ENCODE data around the gene CEP170B.
"Not testable (repeated sequence)": the region's sequence is repeated elsewhere in the genome, so short reads cannot be mapped to it uniquely, and the experiment has no call there.

CEP170B gene

DNA sequence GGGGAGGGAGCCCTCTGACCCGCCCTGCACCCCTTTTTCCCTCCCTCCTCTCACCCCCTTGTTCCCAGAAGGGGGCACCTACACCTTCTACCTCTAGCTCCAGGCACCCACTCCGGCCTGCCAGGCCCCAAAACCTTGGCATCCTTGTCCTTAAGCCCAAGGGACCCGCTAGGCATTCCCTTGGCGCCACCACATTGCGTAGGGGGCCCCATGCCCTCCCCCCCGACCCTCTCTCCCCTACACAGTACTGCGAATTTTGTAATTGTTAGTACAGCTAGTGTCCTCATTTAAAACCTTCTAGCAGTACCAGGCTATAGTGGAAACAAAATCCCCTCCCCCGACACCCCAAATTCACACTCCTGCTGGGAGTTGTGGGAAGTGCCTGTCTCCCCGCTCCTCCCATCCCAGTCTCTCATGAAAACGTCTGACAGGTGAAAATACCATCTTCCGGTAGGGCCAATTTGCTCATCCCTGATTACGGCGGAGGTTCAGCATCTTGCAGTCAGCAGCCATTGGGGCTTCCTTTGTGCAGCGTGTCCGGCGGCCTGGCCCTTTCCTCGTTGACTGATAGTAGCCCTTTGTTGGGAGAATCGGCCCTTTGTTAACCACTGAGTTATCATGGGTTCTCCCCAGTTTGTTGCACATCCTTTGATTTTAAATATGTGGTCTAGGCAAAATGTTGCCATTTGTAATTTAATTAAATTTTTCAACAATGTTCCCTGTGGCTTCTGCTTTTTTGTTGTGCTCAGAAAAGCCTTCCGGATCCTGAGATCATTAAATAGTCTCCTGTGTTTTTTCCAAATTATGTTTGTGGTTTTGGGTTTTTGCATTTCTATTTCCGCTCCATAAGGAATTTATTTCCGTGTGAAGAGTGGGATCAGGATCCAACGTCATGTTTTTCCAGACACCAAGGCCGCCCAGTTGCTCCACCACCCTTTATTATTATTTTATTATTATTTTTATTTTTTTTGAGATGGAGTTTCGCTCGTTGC lies 7.9 kb upstream of the CEP170B start:
- Histone ChIP-seq H3K79me2 (ENCODE audit: insufficient read depth, low read length) (no peaks in the 10 kb centered on the region), H3K9ac (ENCODE audit: low read depth, low read length, poor library complexity, severe bottlenecking) (no peak overlapping the region), H3K27me3 (ENCODE audit: insufficient read depth, low read length, poor library complexity, severe bottlenecking) (no peaks in the 10 kb centered on the region), H3K4me1 (ENCODE audit: insufficient read depth, low read length, poor library complexity, severe bottlenecking) (no peaks in the 10 kb centered on the region), H3K9me2 (replicated peaks; ENCODE audit: low read depth, low read length) (no peaks in the 10 kb centered on the region), H3F3A (ENCODE audit: low read depth) (no peaks in the 10 kb centered on the region), H4K20me1 (ENCODE audit: insufficient read depth, low read length, poor library complexity, severe bottlenecking) (no peaks in the 10 kb centered on the region), H3K4me3 (ENCODE audit: low read length, poor library complexity, severe bottlenecking) (no peak overlapping the region), H2AFZ (ENCODE audit: low read length) (no peak overlapping the region), H3K4me2 (ENCODE audit: low read depth, low read length, poor library complexity, severe bottlenecking) (no peak overlapping the region), H3K9me3 (ENCODE audit: insufficient read depth, low read depth, low read length) (no peaks in the 10 kb centered on the region), H3K36me3 (ENCODE audit: insufficient read depth, low read length) (no peaks in the 10 kb centered on the region)
- no peak for TF ChIP-seq EZH2phosphoT487 (IDR thresholded peaks at IDR 0.05; ENCODE audit: borderline replicate concordance)
- no peak for TF ChIP-seq CTCF (conservative IDR thresholded peaks at IDR 0.05; ENCODE audit: low read length)

GRCh38 chr14:104857931-104858330 lies 7.1 kb upstream of the CEP170B start:
- not testable (repeated sequence) for H3K27me3 ChIP-seq (ENCODE audit: insufficient read depth, low read length, poor library complexity, severe bottlenecking); H2AFZ ChIP-seq (ENCODE audit: low read length); H3K9me3 ChIP-seq (ENCODE audit: insufficient read depth, low read depth, low read length); H3F3A ChIP-seq (ENCODE audit: low read depth); H3K36me3 ChIP-seq (ENCODE audit: insufficient read depth, low read length); H3K9ac ChIP-seq (ENCODE audit: low read depth, low read length, poor library complexity, severe bottlenecking); H3K4me1 ChIP-seq (ENCODE audit: insufficient read depth, low read length, poor library complexity, severe bottlenecking); H3K4me3 ChIP-seq (ENCODE audit: low read length, poor library complexity, severe bottlenecking); H4K20me1 ChIP-seq (ENCODE audit: insufficient read depth, low read length, poor library complexity, severe bottlenecking); H3K9me2 ChIP-seq (replicated peaks; ENCODE audit: low read depth, low read length); H3K4me2 ChIP-seq (ENCODE audit: low read depth, low read length, poor library complexity, severe bottlenecking); H3K79me2 ChIP-seq (ENCODE audit: insufficient read depth, low read length)

- Histone ChIP-seq H3K4me1 (ENCODE audit: insufficient read depth, low read length, poor library complexity, severe bottlenecking) (no peaks in the 10 kb centered on the region), H3K4me2 (ENCODE audit: low read depth, low read length, poor library complexity, severe bottlenecking) (no peak overlapping the region), H3K4me3 (ENCODE audit: low read length, poor library complexity, severe bottlenecking) (no peak overlapping the region), H3K79me2 (ENCODE audit: insufficient read depth, low read length) (no peaks in the 10 kb centered on the region), H4K20me1 (ENCODE audit: insufficient read depth, low read length, poor library complexity, severe bottlenecking) (no peaks in the 10 kb centered on the region), H3K27me3 (ENCODE audit: insufficient read depth, low read length, poor library complexity, severe bottlenecking) (no peaks in the 10 kb centered on the region), H3F3A (ENCODE audit: low read depth) (no peaks in the 10 kb centered on the region), H3K9ac (ENCODE audit: low read depth, low read length, poor library complexity, severe bottlenecking) (no peak overlapping the region), H3K9me2 (replicated peaks; ENCODE audit: low read depth, low read length) (no peaks in the 10 kb centered on the region), H2AFZ (ENCODE audit: low read length) (no peak overlapping the region), H3K36me3 (ENCODE audit: insufficient read depth, low read length) (no peaks in the 10 kb centered on the region), H3K9me3 (ENCODE audit: insufficient read depth, low read depth, low read length) (no peaks in the 10 kb centered on the region)
- TF ChIP-seq EZH2phosphoT487 (IDR thresholded peaks at IDR 0.05; ENCODE audit: borderline replicate concordance): no peak
- TF ChIP-seq CTCF (conservative IDR thresholded peaks at IDR 0.05; ENCODE audit: low read length): no peak
Measured at GRCh38 chr14:104858811-104859426, 6.1 kb upstream of the CEP170B start.

Measured in Loucy (cell line).